Mucosa of rectum (tissue), 2 donors: ENCODE results near the gene KRT72.

Experiments
- H3K27ac ChIP-seq, 2 donors: one replicate each; pipeline ENCODE4 v1.7.0; 2013; ENCODE audit warnings: inconsistent platforms in 2 of 2, low read depth in 2 of 2, low read length in 2 of 2
- H3K27me3 ChIP-seq, 2 donors: one replicate each; pipeline ENCODE4 v1.7.0; 2013; ENCODE audit warnings: low read length in 2 of 2; ENCODE audit not compliant: control insufficient read depth in 2 of 2, insufficient read depth in 2 of 2
- H3K36me3 ChIP-seq, 2 donors: one replicate each; pipeline ENCODE4 v1.7.0; 2013; ENCODE audit warnings: low read length in 2 of 2; ENCODE audit not compliant: control insufficient read depth in 2 of 2, insufficient read depth in 2 of 2
- H3K4me1 ChIP-seq, 2 donors: one replicate each; pipeline ENCODE4 v1.7.0; 2013; ENCODE audit warnings: low read length in 2 of 2, mild to moderate bottlenecking in 1 of 2; ENCODE audit not compliant: control insufficient read depth in 2 of 2, insufficient read depth in 2 of 2
- H3K4me3 ChIP-seq, 2 donors: one replicate each; pipeline ENCODE4 v1.7.0; 2013; ENCODE audit warnings: low read length in 2 of 2
- H3K9ac ChIP-seq, 2 donors: one replicate each; pipeline ENCODE4 v1.7.0; 2013; ENCODE audit warnings: low read length in 2 of 2, low read depth in 1 of 2, mild to moderate bottlenecking in 1 of 2
- H3K9me3 ChIP-seq, 2 donors: one replicate each; pipeline ENCODE4 v1.7.0; 2013; ENCODE audit warnings: low read length in 2 of 2; ENCODE audit not compliant: control insufficient read depth in 2 of 2
- donor health status: healthy.
- donor health status: Normal muscosa, but diverticular disease.

Gene KRT72

DNA sequence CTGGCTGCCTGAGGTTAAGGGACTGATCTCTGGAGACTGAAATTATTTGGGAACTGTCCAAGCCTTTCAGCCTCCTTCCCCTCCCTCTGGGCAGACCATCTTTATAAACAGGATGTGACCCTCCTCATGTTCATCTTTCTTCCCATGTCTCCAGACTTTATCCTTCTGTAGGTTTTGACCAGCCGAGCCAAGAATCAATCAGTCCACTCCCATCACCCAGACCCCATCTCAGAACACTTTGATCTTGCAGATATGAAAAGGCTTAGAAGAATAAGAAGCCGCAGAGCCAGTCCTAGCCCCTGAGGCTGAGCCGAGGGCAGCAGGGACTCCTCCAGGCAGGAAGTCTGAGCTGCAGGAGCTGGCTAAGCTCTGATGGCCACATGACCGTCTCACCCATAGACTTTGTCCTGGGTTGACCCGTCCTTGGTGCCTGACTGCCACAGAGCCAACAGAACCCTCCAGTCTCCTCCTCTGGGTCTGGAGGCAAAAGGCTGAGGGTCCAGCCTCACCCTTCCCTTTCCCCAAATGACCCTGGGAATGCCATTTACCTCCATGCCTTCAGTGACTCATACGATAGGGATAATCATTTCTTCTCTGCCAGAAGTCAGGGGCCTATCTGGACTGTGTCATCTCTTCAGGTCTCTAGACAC is 49.9 kb downstream of the KRT72 start:
- no peak overlapping the region for H3K9ac ChIP-seq

DNA sequence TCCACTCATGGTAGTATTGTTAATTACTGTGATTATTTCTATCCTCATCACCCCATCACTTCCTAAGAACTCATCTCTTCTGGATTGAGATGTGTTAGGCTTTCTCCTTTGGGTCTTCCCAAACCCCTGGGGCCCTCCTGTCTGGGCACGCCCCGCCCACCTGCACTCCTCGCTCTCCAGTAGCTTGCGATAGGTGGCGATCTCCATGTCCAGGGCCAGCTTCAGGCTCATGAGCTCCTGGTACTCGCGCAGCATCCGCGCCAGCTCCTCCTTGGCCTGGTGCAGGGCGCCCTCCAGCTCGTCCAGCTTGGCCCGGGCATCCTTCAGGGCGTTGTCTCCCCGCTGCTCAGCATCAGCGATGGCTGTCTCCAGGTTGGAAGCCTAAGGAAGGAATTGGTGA is 55.1 kb downstream of the KRT72 start:
- no peaks in the 10 kb centered on the region for H3K36me3 ChIP-seq
- H3K27me3 ChIP-seq, result peaks cover 0 to 2% of the 10 kb centered on the region in 2 donors
- no peaks in the 10 kb centered on the region for H3K4me1 ChIP-seq
- H3K4me3 ChIP-seq, result no peak overlapping the region
- H3K9ac ChIP-seq, result no peak overlapping the region
- H3K27ac ChIP-seq, result no peak overlapping the region
- H3K9me3 ChIP-seq, result no peaks in the 10 kb centered on the region

More for the DNA sequence above, 49.9 kb downstream of the KRT72 start:
- H3K9me3 ChIP-seq, result no peaks in the 10 kb centered on the region
- no peak overlapping the region for H3K4me3 ChIP-seq
- peaks cover 2% of the 10 kb centered on the region in 2 donors for H3K27me3 ChIP-seq
- no peak overlapping the region for H3K27ac ChIP-seq
- H3K36me3 ChIP-seq, result no peaks in the 10 kb centered on the region
- H3K4me1 ChIP-seq, result no peaks in the 10 kb centered on the region

DNA sequence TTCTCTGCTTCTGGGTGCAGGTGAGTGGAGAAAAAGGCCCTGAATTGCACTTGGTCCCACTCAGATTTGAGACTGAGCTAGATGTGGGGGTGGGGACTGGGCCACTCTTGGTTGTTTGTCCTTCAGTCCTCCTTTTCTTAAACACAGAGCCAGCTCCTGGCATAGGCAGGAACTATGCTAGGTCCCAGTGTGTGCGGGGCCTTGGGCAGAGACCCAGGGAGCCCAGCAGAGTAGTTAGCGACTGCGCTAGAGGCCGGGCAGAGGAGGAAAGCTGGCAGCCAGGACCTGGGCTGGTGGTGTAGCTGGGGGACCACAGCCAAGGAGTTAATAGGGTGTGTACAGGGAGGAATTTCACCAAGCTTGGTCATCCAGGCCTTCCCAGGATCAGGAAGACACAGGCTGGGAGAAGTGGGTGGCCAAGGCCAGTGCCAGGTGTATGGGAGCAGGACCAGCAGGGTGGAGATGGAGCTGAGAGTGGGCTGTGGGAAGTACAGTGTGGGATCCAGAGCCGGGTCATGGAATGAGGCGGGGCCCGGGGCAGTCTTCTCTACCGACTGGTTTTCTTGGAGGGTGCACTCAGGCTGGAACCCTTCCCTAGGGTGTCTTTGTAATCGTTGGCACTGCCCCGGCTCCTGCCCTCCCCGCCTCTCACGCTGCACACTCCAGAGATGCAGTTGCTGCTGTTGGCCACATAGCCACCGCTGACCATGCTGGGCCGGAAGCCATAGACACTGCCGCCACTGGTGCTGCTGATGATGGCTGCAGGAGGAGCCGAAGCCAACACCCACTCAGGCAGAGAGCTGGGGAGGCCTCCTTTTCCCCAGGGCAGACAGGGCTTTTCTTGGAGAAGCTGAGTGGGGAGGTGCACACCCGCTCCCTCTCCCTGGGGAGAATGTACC is 57.0 kb downstream of the KRT72 start:
- no peaks in the 10 kb centered on the region for H3K9me3 ChIP-seq
- no peak overlapping the region for H3K9ac ChIP-seq
- H3K4me1 ChIP-seq, result peaks cover 0 to 5% of the 10 kb centered on the region in 2 donors
- no peak overlapping the region for H3K27ac ChIP-seq
- H3K4me3 ChIP-seq, result no peak overlapping the region
- H3K27me3 ChIP-seq, result peaks cover 0 to 2% of the 10 kb centered on the region in 2 donors
- no peaks in the 10 kb centered on the region for H3K36me3 ChIP-seq

DNA sequence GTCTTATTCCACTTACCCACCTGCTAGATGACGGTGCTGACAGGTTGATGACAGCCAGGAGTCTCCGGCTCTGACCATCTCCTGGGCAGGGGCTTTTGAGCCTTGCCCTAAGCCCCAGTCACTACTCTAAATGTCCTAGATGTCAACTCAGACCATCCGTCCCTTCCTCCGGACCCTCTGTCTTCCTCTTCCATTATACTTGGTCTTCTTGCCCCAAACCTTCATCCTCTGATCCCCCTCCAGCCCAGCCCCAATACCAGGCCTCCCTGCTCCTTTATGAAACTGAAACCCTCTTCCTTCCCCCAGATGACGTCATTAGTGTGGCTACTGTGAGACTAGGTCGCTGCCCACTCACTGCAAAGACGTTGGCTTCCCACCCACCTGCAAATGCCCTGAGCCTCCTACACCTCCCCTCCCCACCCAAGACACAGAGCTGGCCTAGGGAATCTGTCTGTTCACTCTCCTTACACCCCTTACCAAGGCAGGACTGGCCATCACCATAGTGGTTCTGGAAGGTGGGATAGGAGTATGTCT is 58.4 kb downstream of the KRT72 start:
- H3K9ac ChIP-seq, result no peak overlapping the region
- no peaks in the 10 kb centered on the region for H3K36me3 ChIP-seq
- peaks cover 0 to 5% of the 10 kb centered on the region in 2 donors for H3K4me1 ChIP-seq
- H3K27me3 ChIP-seq, result peaks cover 0 to 2% of the 10 kb centered on the region in 2 donors
- H3K9me3 ChIP-seq, result no peaks in the 10 kb centered on the region
- H3K27ac ChIP-seq, result no peak overlapping the region
- H3K4me3 ChIP-seq, result no peak overlapping the region

DNA sequence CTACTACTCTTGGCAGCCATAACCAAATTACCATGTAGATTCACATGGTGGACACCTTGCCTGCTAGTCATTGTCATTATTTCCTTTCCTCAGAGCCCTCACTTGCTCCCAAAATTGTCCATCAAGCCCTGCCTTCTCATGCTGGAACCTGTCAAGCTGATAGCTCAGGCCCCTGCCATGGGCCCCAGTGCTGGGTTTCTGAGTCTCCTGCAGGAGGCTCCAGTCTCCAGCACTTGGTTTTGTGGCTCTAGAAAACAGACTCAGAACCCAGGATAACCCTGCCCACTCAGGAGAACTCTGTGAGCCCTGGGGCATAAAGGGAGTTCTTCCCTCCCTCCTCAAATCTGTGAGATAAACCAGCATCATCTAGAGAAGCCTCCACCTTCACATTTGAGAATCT is 59.1 kb downstream of the KRT72 start:
- Histone ChIP-seq H3K9ac (no peak overlapping the region), H3K9me3 (no peaks in the 10 kb centered on the region), H3K27me3 (peaks cover 0 to 2% of the 10 kb centered on the region in 2 donors), H3K4me3 (no peak overlapping the region), H3K36me3 (no peaks in the 10 kb centered on the region), H3K4me1 (peaks cover 0 to 5% of the 10 kb centered on the region in 2 donors), H3K27ac (no peak overlapping the region)

DNA sequence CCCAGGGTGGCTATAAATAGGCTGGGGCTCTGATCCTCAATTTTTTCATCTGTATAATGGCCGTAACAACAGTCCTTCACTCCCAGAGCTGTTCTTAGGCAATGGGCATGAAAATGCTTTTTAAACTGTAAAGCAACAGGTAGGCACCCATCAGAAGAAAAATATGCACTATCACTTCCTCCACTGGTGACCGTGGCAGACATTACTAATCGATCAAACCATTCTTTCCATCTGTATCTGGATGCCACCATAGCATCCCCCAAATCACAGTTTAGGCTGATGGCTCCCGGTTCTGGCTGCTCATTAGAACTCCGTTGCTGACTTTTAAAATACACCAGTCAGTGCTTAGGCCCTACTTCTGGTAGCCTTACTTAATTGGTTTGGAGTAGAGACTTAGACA is 59.6 kb downstream of the KRT72 start:
- no peaks in the 10 kb centered on the region for H3K9me3 ChIP-seq
- peaks cover 0 to 5% of the 10 kb centered on the region in 2 donors for H3K4me1 ChIP-seq
- H3K36me3 ChIP-seq, result no peaks in the 10 kb centered on the region
- H3K27ac ChIP-seq, result no peak overlapping the region
- H3K9ac ChIP-seq, result no peak overlapping the region
- no peak overlapping the region for H3K4me3 ChIP-seq
- H3K27me3 ChIP-seq, result peaks cover 0 to 2% of the 10 kb centered on the region in 2 donors

DNA sequence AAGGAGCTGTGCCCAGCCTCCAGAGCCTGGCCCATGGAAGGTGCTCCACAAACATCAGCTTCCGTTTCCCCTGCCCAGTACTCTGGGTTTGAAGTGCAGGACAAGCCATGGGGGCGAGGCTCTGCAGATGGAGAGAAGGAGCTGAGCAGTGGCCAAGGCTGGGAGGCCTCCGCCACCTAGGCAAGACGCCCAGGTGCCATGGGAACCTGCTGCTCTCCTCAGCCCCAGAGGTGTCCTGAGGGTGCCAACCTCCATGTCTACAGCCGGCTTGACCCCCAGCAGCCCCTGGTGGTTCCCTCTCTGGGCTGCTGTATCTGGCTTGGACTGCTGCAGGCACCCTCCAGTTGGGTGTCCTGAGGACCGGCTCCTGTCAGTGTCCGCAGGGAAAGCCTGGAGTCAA is 60.7 kb downstream of the KRT72 start:
- H3K4me1 ChIP-seq, result peaks cover 0 to 5% of the 10 kb centered on the region in 2 donors
- no peaks in the 10 kb centered on the region for H3K27me3 ChIP-seq
- no peaks in the 10 kb centered on the region for H3K36me3 ChIP-seq

DNA sequence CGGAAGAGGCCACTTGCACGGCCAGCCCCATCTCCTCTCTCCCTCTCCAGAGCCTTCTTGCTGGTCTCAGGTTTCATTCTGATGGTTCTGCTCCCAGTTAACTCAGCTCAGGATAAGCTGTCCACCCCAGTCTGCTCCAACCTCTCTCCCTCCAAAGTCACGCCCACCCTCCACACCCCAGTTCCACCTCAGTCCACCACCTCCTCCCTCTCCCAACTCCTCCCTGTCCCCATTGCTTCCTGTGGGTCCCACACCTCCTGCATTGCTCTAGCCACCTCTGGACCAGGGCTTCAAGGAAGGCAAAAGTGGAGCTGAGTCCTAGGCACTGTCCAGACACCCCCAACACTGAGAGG is 61.5 kb downstream of the KRT72 start:
- no peaks in the 10 kb centered on the region for H3K36me3 ChIP-seq
- no peak overlapping the region for H3K27ac ChIP-seq
- no peaks in the 10 kb centered on the region for H3K27me3 ChIP-seq
- no peaks in the 10 kb centered on the region for H3K9me3 ChIP-seq
- no peak overlapping the region for H3K9ac ChIP-seq
- no peak overlapping the region for H3K4me3 ChIP-seq
- peaks cover 0 to 5% of the 10 kb centered on the region in 2 donors for H3K4me1 ChIP-seq

More for the DNA sequence above, 60.7 kb downstream of the KRT72 start:
- Histone ChIP-seq H3K4me3 (no peak overlapping the region), H3K27ac (no peak overlapping the region), H3K9me3 (no peaks in the 10 kb centered on the region), H3K9ac (no peak overlapping the region)

DNA sequence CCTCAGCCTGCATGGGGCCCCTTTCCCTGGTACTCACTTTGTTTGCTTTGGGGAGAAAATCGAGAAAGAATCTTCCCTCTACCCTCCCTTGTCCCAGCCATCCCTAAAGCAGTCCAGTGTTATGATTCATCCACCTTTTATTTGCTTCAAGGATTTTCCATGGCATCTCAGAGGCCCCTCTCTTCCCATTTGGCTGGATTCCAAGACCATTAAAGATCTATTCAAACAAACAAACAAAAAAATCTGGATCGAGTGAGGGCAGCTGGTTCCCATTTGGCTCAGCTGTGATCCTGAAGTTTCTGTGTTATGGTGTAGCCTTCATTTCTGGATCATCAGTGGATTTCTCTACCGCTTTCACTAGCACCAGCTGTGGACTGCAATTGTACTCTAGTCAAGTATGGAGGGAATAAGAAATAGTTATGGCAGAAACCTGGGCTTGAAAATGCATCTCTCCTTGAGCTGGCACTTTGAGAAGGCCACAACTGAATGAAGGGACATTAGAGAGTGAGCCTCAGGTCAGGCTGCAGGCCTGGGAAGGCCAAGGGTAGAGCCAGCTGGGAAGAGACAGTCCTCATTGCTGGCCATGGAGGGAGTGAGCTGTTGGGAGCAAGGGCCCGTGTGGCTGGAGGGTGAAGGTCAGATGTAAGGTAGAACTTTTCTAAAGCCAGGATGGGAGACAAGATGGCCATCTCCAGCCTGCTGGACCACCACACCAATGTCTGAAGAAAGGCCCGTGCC is 62.0 kb downstream of the KRT72 start:
- Histone ChIP-seq H3K9me3 (no peaks in the 10 kb centered on the region), H3K36me3 (no peaks in the 10 kb centered on the region), H3K27me3 (no peaks in the 10 kb centered on the region), H3K27ac (no peak overlapping the region), H3K9ac (no peak overlapping the region), H3K4me1 (peaks cover 0 to 5% of the 10 kb centered on the region in 2 donors), H3K4me3 (no peak overlapping the region)

DNA sequence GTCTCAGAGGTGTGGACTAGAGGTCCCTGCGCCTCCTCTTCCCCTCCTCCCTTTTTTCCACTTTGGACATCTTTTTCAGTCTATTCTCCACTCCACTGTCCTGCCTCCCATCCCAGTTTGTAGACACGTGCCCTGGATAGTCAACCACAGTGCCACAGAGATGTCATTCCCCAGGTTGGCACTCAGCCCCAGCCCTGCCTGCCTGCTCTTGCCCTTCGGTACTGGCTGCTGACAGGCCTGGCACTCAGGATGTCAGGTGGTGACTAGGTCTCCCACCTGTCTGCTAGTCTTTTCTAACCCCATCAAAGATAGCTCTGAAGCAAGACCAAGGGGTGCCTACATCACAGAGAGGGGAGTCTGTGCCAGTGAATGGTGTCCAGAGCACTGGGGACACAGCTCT is 64.2 kb downstream of the KRT72 start:
- H3K4me1 ChIP-seq, result peaks cover 0 to 5% of the 10 kb centered on the region in 2 donors
- no peak overlapping the region for H3K27ac ChIP-seq
- no peaks in the 10 kb centered on the region for H3K36me3 ChIP-seq
- no peaks in the 10 kb centered on the region for H3K9me3 ChIP-seq
- H3K27me3 ChIP-seq, result no peaks in the 10 kb centered on the region
- no peak overlapping the region for H3K9ac ChIP-seq
- H3K4me3 ChIP-seq, result no peak overlapping the region
